PC-9 (cell line): ENCODE data around the gene POLD4.

ENCODE experiments used
- EZH2 ChIP-seq: fragments of 200-600 bp; sonication (generic); IDR thresholded peaks from 2 replicates; pipeline ENCODE4 v1.8.0; 2017; ENCODE audit warnings: antibody characterized with exemption, low read depth
- TF ChIP-seq, protein P1 (sequence below): fragments of 200-600 bp; sonication (generic); conservative IDR thresholded peaks from 2 replicates; pipeline ENCODE4 v1.6.1; 2017; ENCODE audit warnings: mixed run types, antibody characterized with exemption, mild to moderate bottlenecking, moderate library complexity

DNA sequence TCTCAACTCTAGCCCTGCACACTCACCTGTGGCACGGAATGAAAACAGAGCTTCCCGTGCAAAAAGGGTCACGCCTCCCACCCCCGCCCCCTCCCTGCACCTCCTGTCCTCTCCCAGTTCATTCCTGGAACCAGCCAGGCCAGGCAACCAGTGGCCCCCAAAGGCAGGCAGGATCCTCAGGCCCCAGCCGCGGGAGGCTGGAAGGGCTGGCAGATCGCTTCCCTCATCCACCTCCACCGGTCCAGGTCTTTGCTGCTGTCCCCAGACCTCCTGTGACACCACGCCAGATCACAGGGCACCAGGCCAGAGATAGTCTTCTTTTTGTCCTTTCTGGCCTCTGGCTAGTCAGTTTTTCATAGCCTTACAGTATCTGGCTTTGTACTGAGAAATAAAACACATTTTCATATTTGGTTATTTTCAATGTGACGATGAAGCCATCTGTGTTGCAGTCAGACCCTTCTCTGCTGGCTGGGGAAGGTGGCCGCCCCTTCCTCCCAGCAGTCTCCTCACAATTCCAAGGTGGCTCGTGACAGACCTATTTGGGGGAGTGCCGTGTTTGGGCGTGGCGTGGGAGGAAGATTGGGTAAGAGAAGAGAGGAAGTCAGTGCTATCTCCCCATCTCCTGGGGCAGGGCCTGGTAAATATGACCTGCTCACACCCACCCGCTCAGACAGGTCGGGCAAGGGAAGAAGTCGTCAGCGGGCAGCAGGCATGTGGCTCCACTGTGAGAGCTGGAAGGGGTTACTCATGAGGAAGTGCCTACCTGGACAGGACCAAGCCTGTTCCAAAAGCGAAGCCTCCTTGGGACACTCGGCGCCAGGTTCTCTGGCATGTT is 40.9 kb downstream of the POLD4 start:
- TF ChIP-seq, protein P1, sequence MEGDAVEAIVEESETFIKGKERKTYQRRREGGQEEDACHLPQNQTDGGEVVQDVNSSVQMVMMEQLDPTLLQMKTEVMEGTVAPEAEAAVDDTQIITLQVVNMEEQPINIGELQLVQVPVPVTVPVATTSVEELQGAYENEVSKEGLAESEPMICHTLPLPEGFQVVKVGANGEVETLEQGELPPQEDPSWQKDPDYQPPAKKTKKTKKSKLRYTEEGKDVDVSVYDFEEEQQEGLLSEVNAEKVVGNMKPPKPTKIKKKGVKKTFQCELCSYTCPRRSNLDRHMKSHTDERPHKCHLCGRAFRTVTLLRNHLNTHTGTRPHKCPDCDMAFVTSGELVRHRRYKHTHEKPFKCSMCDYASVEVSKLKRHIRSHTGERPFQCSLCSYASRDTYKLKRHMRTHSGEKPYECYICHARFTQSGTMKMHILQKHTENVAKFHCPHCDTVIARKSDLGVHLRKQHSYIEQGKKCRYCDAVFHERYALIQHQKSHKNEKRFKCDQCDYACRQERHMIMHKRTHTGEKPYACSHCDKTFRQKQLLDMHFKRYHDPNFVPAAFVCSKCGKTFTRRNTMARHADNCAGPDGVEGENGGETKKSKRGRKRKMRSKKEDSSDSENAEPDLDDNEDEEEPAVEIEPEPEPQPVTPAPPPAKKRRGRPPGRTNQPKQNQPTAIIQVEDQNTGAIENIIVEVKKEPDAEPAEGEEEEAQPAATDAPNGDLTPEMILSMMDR = no peak
- no peak for TF ChIP-seq EZH2
